Breast epithelium (tissue), 3 donors: ENCODE data around the gene ATP2B2.
A peak's percentile ranks its signal among the peaks of the same experiment; 100 is the strongest.

Experiments used
- POLR2AphosphoS5 ChIP-seq, 3 donors: sonication (generic); formaldehyde crosslinking; IDR thresholded peaks; one replicate each; pipeline ENCODE4 v1.6.1; 2017; ENCODE audit warnings: antibody characterized with exemption in 3 of 3
- TF ChIP-seq, protein P1 (sequence below), 3 donors: fragments of 450-650 bp; IDR thresholded peaks; one replicate each; pipeline ENCODE4 v1.5.1; 2016 to 2017; ENCODE audit warnings: antibody characterized with exemption in 3 of 3, mild to moderate bottlenecking in 3 of 3, moderate library complexity in 3 of 3

- TF ChIP-seq, protein P1, sequence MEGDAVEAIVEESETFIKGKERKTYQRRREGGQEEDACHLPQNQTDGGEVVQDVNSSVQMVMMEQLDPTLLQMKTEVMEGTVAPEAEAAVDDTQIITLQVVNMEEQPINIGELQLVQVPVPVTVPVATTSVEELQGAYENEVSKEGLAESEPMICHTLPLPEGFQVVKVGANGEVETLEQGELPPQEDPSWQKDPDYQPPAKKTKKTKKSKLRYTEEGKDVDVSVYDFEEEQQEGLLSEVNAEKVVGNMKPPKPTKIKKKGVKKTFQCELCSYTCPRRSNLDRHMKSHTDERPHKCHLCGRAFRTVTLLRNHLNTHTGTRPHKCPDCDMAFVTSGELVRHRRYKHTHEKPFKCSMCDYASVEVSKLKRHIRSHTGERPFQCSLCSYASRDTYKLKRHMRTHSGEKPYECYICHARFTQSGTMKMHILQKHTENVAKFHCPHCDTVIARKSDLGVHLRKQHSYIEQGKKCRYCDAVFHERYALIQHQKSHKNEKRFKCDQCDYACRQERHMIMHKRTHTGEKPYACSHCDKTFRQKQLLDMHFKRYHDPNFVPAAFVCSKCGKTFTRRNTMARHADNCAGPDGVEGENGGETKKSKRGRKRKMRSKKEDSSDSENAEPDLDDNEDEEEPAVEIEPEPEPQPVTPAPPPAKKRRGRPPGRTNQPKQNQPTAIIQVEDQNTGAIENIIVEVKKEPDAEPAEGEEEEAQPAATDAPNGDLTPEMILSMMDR (IDR thresholded peaks at IDR 0.05), result peak; percentile 72 to 81 (median 74)
- TF ChIP-seq POLR2AphosphoS5 (IDR thresholded peaks at IDR 0.05), result no peak
These were observed 161.0 kb downstream of the ATP2B2 start for GRCh38 chr3:10344147-10344943.
